ENCODE measurements around the gene CLTA.

The CLTA gene
- 24.1 to 69.0 reads per million in 2 donors for total RNA-seq

- peak; percentile 87 for DNase-seq
These were observed at the start of gene CLTA for GRCh38 chr9:36190388-36191289. Gene CLTA (plus strand): TSS chr9:36190921. CDS start chr9:36191057, 136 bp downstream.

- no peak for DNase-seq
These were observed 49.4 kb upstream of the CLTA start for GRCh38 chr9:36141288-36141687.

- DNase-seq, result no peak
These were observed 49.0 kb upstream of the CLTA start for GRCh38 chr9:36141761-36142160.

GRCh38 chr9:36142510-36143244 lies 48.0 kb upstream of the CLTA start:
- no peak for DNase-seq

- DNase-seq, result no peak
These were observed 47.5 kb upstream of the CLTA start for GRCh38 chr9:36143245-36143641.

- DNase-seq, result no peak
These were observed 46.1 kb upstream of the CLTA start for GRCh38 chr9:36144309-36145232.

GRCh38 chr9:36145970-36146369 lies 44.8 kb upstream of the CLTA start:
- no peak for DNase-seq

GRCh38 chr9:36146651-36147050 lies 44.1 kb upstream of the CLTA start:
- no peak for DNase-seq

- no peak for DNase-seq
These were observed 43.1 kb upstream of the CLTA start for GRCh38 chr9:36147441-36148175.

GRCh38 chr9:36148311-36149051 lies 42.2 kb upstream of the CLTA start:
- peak; percentile 69 for DNase-seq

GRCh38 chr9:36149197-36149596 lies 41.5 kb upstream of the CLTA start:
- DNase-seq, result no peak

- no peak for DNase-seq
These were observed 40.0 kb upstream of the CLTA start for GRCh38 chr9:36150574-36151315.

- DNase-seq, result peak; percentile 80
These were observed 39.2 kb upstream of the CLTA start for GRCh38 chr9:36151316-36152210.

- DNase-seq, result no peak
These were observed 37.8 kb upstream of the CLTA start for GRCh38 chr9:36152741-36153438.

- no peak for DNase-seq
These were observed 37.0 kb upstream of the CLTA start for GRCh38 chr9:36153746-36154145.

- DNase-seq, result no peak
These were observed 36.3 kb upstream of the CLTA start for GRCh38 chr9:36154331-36154952.

- no peak for DNase-seq
These were observed 34.6 kb upstream of the CLTA start for GRCh38 chr9:36156116-36156515.

GRCh38 chr9:36158122-36158521 lies 32.6 kb upstream of the CLTA start:
- no peak for DNase-seq

Data from T-helper 9 cell (primary cell).